AG10803 (cell line): ENCODE data around the gene ADAM8.

ENCODE experiments used
- DNase-seq: peaks from one replicate; pipeline ENCODE4 v3.0.0; 2010; ENCODE audit warnings: low read depth
- H3K4me3 ChIP-seq: 2 replicates; pipeline ENCODE4 v1.5.1; 2011; ENCODE audit warnings: mild to moderate bottlenecking, low read length, control low read depth
- TF ChIP-seq, protein P1 (sequence below): conservative IDR thresholded peaks from 2 replicates; pipeline ENCODE4 v1.5.1; 2011; ENCODE audit warnings: mild to moderate bottlenecking, low read length, control low read depth, inconsistent platforms

The ADAM8 gene

GRCh38 chr10:133257489-133258065 is 19.1 kb downstream of the ADAM8 start:
- TF ChIP-seq, protein P1, sequence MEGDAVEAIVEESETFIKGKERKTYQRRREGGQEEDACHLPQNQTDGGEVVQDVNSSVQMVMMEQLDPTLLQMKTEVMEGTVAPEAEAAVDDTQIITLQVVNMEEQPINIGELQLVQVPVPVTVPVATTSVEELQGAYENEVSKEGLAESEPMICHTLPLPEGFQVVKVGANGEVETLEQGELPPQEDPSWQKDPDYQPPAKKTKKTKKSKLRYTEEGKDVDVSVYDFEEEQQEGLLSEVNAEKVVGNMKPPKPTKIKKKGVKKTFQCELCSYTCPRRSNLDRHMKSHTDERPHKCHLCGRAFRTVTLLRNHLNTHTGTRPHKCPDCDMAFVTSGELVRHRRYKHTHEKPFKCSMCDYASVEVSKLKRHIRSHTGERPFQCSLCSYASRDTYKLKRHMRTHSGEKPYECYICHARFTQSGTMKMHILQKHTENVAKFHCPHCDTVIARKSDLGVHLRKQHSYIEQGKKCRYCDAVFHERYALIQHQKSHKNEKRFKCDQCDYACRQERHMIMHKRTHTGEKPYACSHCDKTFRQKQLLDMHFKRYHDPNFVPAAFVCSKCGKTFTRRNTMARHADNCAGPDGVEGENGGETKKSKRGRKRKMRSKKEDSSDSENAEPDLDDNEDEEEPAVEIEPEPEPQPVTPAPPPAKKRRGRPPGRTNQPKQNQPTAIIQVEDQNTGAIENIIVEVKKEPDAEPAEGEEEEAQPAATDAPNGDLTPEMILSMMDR: peak; percentile 39
- H3K4me3 ChIP-seq: no peak overlapping the region
- DNase-seq: peak; percentile 19

GRCh38 chr10:133255323-133255722 is 21.3 kb downstream of the ADAM8 start:
- TF ChIP-seq, protein P1: no peak
- DNase-seq: no peak
- H3K4me3 ChIP-seq: no peak overlapping the region

DNA sequence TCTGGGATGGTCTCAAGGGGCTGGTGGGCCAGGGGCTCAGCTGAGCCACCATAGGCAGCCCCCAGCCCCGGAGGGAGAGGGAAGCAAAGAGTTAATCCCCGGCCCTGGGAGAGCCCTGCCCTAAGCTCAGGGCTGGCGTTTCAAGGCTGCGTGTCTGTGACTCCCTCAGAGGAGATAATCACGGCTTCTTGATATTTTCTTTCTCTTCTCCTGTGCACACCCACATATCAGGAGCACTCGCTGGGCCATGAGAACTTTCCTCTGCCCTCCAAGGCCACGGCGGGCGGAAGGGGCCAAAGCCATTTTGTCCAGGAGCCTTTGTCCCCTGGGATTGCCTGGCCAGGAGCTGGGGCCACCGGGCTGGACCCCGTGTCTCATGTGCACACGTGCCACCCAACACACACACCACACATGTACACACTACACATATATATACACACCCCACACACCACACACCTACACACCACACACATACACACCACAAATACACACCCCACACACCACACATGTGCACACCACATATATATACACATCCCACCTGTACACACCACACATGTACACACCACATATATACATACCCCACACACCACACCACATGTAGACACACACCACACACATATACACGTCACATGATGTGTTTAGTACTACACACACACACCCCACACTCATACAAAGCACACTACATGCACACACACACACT is 22.1 kb downstream of the ADAM8 start:
- no peak for DNase-seq
- TF ChIP-seq, protein P1: no peak
- H3K4me3 ChIP-seq: no peak overlapping the region

GRCh38 chr10:133253361-133253955 is 23.2 kb downstream of the ADAM8 start:
- no peak overlapping the region for H3K4me3 ChIP-seq
- TF ChIP-seq, protein P1: no peak
- no peak for DNase-seq

- DNase-seq: no peak
- H3K4me3 ChIP-seq: no peak overlapping the region
- TF ChIP-seq, protein P1: no peak
Observed at GRCh38 chr10:133252223-133252552, 24.5 kb downstream of the ADAM8 start.

- no peak for DNase-seq
- TF ChIP-seq, protein P1: no peak
- H3K4me3 ChIP-seq: no peak overlapping the region
Observed at GRCh38 chr10:133251388-133252222, 25.1 kb downstream of the ADAM8 start.
